Measurements from ENCODE around the gene DYNC1H1. TPM values are rescaled to one million over a fixed set of nuclear protein-coding genes. Genes with fewer than 3 reads are reported as not detected.

The DYNC1H1 gene
- total and polyA plus RNA-seq, 12 donors: 202 to 509 (median 348) TPM

- no peaks in the 10 kb centered on the region for H3K9me3 ChIP-seq (replicated peaks in 1 of 3)
- no peak overlapping the region for H3K4me3 ChIP-seq
- H3K27me3 ChIP-seq: no peaks in the 10 kb centered on the region
- WGBS, 4 donors: 87 to 93% (median 92%) methylated on average over 10 of the region's 10 CpGs
- H3K27ac ChIP-seq: no peak overlapping the region
- intact Hi-C loops (cut with DNase I): no loop called here
- DNase-seq: no peak
- no peaks in the 10 kb centered on the region for H3K4me1 ChIP-seq (replicated peaks in 1 of 2)
- peaks cover 0 to 100% of the 10 kb centered on the region in 2 donors for H3K36me3 ChIP-seq (replicated peaks in 1 of 2)
- TF ChIP-seq CTCF (IDR thresholded peaks at IDR 0.05) (no peak), POLR2A (IDR thresholded peaks at IDR 0.05) (no peak)
These were observed 49.4 kb downstream of the DYNC1H1 start for GRCh38 chr14:102013669-102014200.

GRCh38 chr14:102015045-102015685 is 50.8 kb downstream of the DYNC1H1 start:
- Histone ChIP-seq H3K4me1 (replicated peaks in 1 of 2) (no peaks in the 10 kb centered on the region), H3K9me3 (replicated peaks in 1 of 3) (no peaks in the 10 kb centered on the region), H3K27ac (no peak overlapping the region), H3K4me3 (no peak overlapping the region), H3K36me3 (replicated peaks in 1 of 2) (peaks cover 0 to 100% of the 10 kb centered on the region in 2 donors), H3K27me3 (no peaks in the 10 kb centered on the region)
- TF ChIP-seq POLR2A (IDR thresholded peaks at IDR 0.05) (no peak), CTCF (IDR thresholded peaks at IDR 0.05) (no peak)
- intact Hi-C loops (cut with DNase I): no loop called here
- 95 to 97% (median 95%) methylated on average over 16 of the region's 16 CpGs for whole genome bisulfite sequencing, 4 donors
- DNase-seq: no peak

GRCh38 chr14:102015771-102016170 is 51.4 kb downstream of the DYNC1H1 start:
- no peak for TF ChIP-seq POLR2A (IDR thresholded peaks at IDR 0.05)
- TF ChIP-seq CTCF (IDR thresholded peaks at IDR 0.05): no peak
- intact Hi-C loops (cut with DNase I): no loop called here
- Histone ChIP-seq H3K4me1 (replicated peaks in 1 of 2) (no peaks in the 10 kb centered on the region), H3K27me3 (no peaks in the 10 kb centered on the region), H3K27ac (no peak overlapping the region), H3K36me3 (replicated peaks in 1 of 2) (peaks cover 0 to 100% of the 10 kb centered on the region in 2 donors), H3K4me3 (no peak overlapping the region), H3K9me3 (replicated peaks in 1 of 3) (no peaks in the 10 kb centered on the region)
- WGBS, 4 donors: 93 to 97% (median 96%) methylated on average over 14 to 19 of the region's 19 CpGs
- DNase-seq: no peak

GRCh38 chr14:102016420-102017090 is 52.2 kb downstream of the DYNC1H1 start:
- DNase-seq: no peak
- peaks cover 0 to 100% of the 10 kb centered on the region in 2 donors for H3K36me3 ChIP-seq (replicated peaks in 1 of 2)

More at GRCh38 chr14:102016420-102017090, 52.2 kb downstream of the DYNC1H1 start:
- intact Hi-C loops (cut with DNase I): no loop called here
- 92 to 96% (median 95%) methylated on average over 14 to 21 of the region's 21 CpGs for WGBS, 4 donors
- no peaks in the 10 kb centered on the region for H3K27me3 ChIP-seq
- H3K4me3 ChIP-seq: no peak overlapping the region
- H3K27ac ChIP-seq: no peak overlapping the region
- TF ChIP-seq CTCF (IDR thresholded peaks at IDR 0.05): no peak
- no peak for TF ChIP-seq POLR2A (IDR thresholded peaks at IDR 0.05)
- no peaks in the 10 kb centered on the region for H3K9me3 ChIP-seq (replicated peaks in 1 of 3)
- no peaks in the 10 kb centered on the region for H3K4me1 ChIP-seq (replicated peaks in 1 of 2)

Measured in adrenal gland (tissue), 12 donors.